HG03066 (cell line): ENCODE data around the gene UBQLNL.

Experiments used
- ATAC-seq: cut with Tn5 transposase; IDR thresholded peaks from one replicate; pipeline ENCODE4 v1.9.1; 2021; ENCODE audit warnings: low read depth; ENCODE audit not compliant: unreplicated experiment

The UBQLNL gene, protein sequence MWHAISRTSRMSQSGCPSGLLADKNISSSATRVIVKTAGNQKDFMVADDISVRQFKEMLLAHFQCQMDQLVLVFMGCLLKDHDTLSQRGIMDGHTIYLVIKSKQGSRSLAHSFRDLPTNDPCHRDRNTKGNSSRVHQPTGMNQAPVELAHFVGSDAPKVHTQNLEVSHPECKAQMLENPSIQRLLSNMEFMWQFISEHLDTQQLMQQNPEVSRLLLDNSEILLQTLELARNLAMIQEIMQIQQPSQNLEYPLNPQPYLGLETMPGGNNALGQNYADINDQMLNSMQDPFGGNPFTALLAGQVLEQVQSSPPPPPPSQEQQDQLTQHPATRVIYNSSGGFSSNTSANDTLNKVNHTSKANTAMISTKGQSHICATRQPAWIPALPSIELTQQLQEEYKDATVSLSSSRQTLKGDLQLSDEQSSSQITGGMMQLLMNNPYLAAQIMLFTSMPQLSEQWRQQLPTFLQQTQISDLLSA

DNA sequence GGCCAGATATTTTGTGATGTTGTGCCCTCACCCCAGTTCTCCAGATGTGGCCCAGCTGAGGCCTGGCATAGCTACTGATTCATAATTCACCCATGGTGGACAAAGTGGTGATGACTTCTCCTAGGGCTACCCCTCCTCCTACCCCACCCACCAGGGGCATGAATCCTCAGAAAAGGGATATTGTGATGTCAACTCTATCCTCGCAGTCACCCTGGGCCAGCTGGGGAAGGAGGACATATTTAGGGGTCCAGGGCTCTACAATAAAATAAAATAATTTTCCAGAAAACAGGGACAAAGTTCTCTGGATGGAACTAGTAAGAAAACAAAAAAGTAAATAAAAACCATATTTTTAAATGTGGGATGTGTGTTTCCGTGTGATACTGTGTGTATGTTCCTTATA lies at the start of gene UBQLNL:
Gene UBQLNL, minus strand, starts transcription at position 101 of the 400 bp plus-strand sequence. CDS start 258 bp downstream, outside the sequence.
- ATAC-seq: no peak

DNA sequence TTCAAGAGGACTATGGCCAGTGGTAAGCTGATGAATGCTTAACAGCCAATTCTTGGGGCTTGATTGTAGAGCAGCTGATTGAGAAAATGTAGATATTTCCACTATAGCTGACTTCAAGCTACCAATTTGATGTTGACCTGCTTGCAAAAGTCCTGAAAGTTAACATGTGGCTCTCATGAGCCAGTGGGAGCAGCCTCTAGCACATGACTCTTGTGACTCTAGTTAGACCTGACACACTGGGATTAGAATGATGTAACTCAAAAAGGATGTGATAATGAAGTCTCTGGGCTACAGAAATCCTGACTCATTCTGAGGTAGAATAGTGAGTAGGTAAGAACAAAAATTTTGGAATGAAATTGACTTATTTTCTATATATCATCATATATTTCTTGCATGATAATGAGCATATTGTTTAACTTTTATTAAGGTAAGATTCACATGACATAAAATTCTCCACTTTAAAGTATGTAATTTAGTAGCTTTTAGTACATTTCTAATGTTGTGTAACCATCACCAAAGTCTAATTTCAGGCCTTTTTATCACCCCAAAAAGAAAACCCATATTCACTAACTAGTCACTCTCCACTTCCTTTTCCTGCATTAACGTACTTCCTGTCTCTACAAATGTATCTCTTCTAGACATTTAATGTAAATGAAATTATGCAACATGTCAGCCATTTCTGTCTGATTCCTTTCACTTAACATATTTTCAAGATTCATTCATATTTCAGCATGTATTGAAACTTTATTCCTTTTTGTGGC lies 47.9 kb upstream of the UBQLNL start:
- ATAC-seq: no peak

DNA sequence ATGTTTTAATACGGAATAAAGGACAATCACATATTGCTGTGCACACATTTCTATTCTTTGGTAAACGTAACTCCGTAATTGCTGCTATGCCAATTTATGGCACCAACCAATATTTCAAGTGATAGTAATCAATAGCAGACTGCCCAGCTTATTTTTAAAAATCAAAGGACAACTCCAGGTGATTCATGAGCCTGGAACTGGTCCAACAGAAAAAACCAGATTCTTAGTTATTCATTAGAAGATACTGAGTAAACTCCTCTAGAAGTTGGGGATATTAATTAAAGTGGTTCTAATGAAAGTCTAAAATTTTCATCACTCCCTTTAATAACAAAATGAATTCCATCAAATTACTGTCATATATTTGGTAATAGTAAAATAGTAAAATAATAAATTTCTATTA lies 41.3 kb upstream of the UBQLNL start:
- ATAC-seq: no peak

DNA sequence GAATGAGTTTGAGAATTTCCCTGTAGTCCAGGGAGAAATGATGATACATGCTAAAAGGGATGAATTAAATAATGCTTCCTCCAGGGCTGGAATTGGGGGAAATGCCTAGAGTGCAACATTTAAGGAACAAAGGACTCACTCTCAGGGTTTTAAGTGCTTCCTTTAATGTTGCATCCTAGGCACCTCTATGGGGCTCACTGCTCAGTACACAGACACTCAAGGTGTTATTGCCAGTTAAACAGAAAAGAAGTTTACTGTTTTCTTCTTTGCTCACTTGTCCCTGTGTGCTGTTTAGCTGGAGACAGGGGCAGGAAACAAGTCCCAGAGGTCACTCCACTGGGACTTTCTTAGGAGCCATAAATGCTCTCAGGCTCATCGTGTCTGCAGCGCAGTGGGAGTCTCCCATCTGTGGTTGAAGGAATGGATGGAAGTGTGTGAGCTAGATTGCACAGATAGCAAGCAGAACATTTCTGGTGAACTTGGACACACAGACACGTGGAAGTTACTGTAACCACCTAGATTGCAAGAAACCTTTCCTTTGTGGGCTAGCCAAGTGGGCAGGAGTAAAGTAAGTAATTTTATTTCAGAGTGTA lies 40.2 kb upstream of the UBQLNL start:
- ATAC-seq: no peak

DNA sequence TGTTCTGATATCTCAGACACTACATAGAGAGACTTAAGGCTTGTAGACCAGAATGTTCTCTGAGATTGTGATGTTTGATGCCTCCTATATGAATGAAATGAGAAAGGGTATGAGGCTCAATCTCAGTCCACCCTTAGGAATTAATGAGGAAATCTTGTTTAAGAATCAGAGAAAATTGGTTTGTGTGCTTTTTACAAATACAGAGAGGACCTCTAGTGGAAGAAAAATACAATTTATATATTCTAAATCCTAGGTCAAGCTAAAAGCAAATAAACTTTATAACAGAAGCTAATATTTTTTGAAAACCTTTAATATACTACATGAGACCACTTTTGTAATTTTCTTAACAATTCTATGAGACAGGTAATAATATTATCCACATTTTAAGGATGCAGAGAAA lies 36.8 kb upstream of the UBQLNL start:
- ATAC-seq: no peak

DNA sequence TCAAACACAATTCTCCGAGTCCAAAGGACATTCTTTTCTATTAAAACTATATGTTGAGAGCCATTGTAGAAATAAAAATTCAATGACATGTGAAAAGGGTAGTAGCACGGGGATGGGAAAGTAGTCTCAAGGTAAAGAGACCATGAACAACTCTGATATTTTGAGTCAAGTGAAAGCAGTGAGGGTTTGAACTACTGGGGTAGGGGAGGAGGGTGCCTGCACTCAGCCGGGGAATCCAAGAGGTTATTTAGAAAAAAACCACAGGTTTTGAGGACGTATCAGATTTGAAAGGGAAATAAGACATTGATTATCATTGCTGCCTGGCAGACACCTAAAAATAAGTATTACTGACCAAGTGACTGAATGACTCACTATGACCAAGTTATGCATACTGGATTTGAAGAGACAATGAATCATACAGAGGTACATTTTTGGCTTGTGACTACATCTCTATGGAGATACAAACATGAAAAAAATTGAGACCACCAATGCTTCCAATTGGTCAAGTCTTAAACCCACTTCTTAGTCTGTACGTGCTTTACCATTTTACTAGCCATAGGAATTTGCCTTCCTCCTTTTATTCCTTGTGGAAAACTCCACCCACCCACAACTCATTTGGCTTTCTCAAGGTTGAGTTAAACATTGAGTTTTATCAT lies 34.1 kb upstream of the UBQLNL start:
- no peak for ATAC-seq

DNA sequence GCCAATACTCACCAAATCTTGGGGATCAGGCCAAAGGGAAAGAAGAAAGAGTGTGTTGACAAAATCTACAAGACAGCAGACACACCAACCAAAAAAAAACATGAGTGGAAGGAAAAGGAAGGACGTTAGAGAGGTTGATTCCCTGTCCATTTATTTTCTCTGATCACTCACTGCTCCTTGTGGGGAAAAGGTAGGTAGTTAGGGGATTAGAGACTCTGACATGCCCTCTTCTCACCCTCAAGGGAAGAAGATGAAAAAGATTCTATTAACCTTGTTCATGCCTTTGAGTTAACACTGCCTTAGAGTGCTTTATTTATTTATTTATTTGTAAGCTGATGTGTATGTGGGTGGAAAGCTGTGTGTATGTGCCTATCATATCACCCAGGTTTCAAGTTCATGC lies 31.9 kb upstream of the UBQLNL start, which contains the start of gene OR52H1:
Gene OR52H1, minus strand, starts transcription at position 101 of the 400 bp plus-strand sequence. CDS start 3,035 bp downstream, outside the sequence.
- no peak for ATAC-seq

DNA sequence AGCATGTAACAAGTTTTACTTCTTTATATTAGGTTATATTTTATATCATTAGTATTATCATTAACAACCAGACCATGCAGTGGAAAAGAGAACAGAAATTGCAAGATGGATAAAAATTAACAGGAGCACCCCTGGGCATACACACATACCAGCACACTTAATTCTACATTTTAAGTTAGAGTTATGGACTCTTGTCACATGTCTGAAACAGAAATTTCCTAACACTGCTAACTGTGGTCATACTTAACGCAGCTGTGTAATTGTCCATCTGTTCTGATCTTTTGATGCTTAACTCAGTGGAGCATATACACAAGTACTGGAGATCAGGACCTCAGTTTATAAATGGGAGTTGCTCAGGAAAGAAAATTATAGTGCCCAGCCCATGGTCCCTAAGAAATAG lies 31.5 kb upstream of the UBQLNL start:
- peak; percentile 58 for ATAC-seq

DNA sequence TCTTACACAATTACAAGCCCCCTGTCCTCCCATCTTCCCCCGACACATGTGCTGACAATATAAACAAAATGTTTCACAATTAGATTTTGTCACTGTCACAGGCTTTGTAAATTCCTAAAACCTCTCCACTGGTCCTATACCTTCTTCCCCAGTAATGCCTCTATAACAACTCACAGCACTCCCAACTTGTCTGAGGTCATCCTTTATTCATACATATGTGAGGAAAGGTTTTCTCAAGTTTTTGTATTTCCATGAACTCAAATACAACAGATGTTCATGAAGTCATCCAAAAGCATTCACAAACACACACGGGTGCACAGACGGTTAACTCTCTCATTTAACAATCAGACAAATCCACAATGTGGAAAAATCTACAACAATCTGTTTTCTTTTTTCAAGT lies 30.0 kb upstream of the UBQLNL start:
- no peak for ATAC-seq

DNA sequence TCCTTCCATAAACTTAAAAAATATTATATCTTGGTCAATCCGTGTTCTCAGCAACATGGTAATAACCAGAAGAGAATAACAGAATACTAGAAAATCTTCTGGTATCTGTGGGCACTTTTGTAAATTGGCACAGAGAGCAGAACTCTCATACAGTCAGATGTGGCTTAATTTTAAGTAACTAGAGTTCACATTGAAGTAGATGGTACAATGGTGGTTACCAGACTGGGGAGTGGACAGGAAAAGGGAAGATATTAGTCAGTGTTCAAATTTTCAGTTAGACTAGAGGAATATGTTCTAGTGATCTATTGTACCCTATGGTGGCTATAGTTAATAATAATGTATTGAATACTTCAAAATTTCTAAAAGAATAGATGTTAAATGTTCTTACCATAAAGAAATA lies 24.9 kb upstream of the UBQLNL start:
- ATAC-seq: no peak

DNA sequence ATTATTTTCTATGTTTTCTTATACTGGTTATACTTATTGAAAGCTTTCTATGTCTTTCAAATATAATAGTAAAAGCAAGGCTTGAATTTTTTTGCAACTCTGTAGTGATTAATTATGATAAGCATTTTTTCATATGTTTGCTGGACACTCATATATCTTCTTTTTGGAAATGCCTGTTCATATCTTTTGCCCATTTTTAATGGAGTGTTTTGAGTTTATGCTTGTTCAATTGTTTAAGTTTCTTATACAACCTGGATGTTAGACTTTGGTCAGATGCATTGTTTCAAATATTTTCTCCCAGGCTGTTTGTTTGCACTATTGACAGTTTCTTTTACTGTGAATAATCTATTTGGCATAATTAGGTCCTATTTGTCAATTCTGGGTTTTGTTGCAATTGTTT lies 20.0 kb upstream of the UBQLNL start:
- ATAC-seq: no peak

DNA sequence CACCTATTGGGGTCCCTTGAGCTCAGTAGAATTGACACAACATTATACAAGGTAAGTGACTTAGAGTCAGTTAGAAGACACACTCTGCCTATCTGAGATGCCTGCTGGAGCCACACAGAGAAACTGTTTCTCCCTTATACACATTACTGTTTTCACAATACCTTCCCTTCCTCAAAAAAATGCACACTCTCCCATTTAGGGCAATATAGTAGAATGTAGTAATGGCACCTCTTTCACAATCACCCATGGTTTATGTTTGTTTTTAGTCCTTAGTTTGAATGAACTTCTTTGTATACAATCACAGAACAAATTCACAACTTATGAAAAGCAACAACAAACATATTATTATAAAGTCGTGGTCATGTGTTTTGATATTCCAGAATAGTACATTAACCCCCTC lies 17.5 kb upstream of the UBQLNL start:
- no peak for ATAC-seq

DNA sequence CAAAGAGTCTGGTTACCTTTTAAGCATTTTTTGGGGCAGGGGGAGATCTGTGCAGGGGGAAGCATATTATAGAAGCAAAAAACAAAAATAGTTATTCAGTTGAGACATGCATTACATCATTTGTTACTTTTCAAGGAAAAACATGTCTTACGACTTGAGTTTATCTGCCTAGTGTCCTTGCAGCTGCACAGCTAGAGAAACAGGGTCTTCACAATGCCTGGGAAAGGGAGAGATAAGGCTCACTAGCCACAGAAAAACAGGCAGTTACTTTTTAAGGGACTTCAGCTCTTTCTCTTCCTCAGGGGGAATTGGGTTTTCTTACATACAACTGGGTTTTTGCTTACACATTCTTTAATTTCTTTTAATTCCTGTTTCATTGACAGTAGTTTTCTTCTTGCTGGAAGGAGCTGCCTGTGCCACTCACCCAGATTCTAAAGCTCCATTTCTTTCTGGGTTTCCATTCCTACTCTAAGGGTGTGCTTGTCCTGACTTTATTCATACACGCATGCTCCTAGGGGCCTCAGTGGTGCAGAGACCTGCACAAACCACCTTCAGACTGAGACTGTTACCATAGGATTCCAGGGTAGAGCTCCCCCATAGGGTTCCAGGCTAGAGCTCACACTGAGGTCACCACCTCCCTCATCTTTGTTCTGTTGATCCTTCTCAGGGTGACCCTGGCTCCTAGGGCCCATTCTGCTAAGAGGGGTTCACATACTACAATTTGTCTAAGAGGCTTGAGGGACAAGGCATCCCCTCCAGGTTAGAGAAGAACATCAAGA lies 14.7 kb upstream of the UBQLNL start:
- ATAC-seq: no peak

DNA sequence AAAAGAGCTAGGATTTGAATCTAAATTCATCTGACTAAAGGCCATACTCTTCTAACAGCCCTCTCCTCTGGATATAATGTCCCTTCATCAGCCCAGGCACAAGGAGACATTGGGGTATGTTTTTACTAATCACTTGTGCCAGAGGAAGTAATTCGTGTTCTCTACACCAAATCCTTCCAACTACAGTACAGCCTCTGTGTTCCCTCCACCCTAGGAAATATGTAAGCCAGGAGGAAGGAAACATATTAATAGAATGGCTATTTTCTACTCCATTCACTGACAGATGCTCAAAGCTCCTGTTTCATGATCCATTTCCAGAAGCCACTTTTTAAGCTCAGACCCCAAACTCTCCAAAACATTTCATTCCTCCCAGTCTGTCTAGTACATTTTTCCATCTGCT lies 12.0 kb upstream of the UBQLNL start:
- ATAC-seq: no peak

DNA sequence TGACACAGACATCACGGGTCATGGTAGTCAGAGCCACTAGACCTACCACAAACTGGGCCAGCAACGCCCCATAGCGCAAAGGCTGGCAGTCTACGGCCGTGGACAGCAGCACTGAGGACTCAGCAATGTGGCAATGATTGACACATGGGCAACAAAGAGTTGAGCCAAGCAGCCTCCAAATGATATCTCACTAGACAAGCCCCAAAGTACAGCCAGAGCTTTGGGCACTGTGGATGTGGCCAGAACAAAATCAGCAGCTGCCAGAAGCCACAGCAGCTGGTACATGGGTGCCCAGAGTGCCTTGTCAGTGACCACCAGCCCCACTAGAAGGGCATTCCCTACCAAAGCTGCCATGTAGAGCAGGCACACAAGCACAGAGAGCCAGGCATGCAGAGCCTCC lies 11.2 kb upstream of the UBQLNL start:
- no peak for ATAC-seq

DNA sequence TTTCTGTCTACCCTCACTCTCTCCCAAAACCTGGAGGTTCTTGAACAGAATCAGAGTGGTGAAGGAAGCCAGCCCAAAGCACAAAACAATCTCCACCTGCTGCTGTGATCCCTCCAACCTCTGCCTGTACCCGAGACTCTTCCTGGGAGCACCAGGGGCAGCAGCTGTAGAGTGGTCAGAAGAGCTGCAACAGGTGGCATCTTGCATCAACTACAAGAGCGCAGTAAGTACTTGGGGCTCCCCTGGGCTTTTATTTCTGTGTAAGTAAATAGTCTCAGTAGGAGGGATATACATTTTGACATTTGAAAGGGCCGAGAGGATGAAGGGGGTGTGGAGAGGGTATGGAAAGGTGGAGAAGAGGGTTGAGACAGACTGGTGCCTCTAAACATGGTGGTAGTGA lies 8.3 kb upstream of the UBQLNL start:
- no peak for ATAC-seq

DNA sequence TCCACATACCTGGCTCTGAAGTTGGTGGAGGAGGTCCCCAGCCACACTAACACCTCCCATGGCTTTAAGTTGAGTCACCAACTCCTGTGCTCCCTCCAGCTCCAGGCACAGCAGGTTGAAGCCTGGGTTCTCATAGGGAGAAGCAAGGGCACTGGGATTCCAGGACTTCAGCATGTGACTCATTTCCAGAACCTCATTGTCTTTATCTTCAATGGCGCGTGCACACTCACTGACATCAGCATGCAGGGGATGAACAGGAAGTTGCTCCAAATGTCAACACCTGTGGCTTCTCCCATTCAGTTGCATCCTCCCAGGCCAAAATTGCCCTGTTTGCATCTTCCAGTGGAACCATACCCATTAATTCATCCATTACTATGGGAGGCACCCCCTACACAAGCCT lies 5.8 kb upstream of the UBQLNL start:
- ATAC-seq: no peak

DNA sequence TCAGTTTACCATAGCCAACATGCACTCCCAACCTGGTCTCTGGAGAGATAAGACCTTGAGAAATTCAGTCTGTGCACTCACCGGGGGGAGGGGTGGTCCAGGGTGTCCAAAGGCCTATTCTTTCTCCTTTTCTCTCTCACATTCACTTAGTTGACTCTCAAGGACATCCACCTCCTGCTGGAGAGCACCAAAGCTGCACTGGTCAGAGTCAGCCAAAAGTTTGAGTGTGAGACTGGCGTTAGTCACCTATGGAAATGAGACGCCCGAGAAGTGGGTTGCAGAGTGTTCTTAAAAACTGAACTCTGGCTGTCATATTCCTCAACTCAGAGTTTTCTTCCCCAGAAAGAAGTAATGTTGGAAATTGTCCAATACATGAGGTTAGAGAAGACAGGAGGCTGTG lies 5.0 kb upstream of the UBQLNL start:
- no peak for ATAC-seq

DNA sequence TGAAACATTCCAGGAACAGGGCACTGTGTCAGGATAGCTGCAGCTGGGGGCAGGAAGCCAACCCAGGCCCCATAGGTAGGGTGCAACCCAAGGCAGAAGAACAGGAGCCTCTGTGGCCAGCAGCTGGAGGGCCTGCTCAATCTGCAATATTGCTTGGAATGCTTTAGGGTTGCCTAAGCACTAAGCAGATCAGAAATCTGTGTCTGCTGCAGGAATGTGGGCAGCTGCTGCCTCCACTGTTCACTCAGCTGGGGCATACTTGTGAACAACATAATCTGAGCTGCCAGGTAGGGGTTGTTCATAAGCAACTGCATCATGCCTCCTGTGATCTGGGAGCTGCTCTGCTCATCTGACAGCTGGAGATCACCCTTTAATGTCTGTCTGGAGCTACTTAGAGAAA lies 1.7 kb downstream of the UBQLNL start:
- no peak for ATAC-seq

DNA sequence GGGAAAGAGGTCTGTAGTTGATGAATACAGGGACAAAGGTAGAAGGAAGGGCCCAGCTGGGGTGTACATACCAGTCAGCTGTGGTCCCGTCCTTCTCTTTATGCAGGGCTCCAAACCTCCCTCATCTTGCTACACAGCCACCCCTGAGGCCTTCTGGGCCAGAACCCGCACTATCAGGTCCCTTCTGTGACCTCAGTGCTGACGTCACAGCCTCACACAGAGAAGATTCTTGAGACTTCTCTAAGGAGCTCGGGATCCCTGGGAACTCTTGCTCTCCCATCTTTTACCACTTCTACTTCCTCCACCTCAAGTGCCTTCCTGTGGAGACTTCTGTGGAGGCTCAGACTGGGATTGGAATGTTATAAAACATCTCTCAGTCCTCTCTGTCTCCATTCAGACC lies 6.7 kb downstream of the UBQLNL start, which contains the start of gene UBQLN3:
Gene UBQLN3, minus strand, starts transcription at position 155 of the 400 bp plus-strand sequence. CDS start 399 bp downstream, outside the sequence.
- no peak for ATAC-seq
